Ishikawa (cell line): ENCODE measurements around the gene TGFBR3.

Experiments
- CREB1 ChIP-seq: IDR thresholded peaks from 2 replicates; pipeline ENCODE4 v1.6.1; 2012; ENCODE audit warnings: low read depth
- EP300 ChIP-seq: IDR thresholded peaks from 2 replicates; pipeline ENCODE4 v1.6.1; 2012; ENCODE audit warnings: borderline replicate concordance
- FOXM1 ChIP-seq: IDR thresholded peaks from 2 replicates; pipeline ENCODE4 v1.6.1; 2012; ENCODE audit warnings: low read depth, borderline replicate concordance
- TAF1 ChIP-seq: IDR thresholded peaks from 2 replicates; pipeline ENCODE4 v1.6.1; 2012; ENCODE audit warnings: low read depth, mild to moderate bottlenecking
- TEAD4 ChIP-seq: IDR thresholded peaks from 2 replicates; pipeline ENCODE4 v1.6.1; 2012
- YY1 ChIP-seq: IDR thresholded peaks from 2 replicates; pipeline ENCODE4 v1.6.1; 2012; ENCODE audit warnings: low read depth
- ZBTB7A ChIP-seq: IDR thresholded peaks from 2 replicates; pipeline ENCODE4 v1.6.1; 2012; ENCODE audit warnings: low read depth
- TF ChIP-seq, protein P1 (sequence below): IDR thresholded peaks from 2 replicates; pipeline ENCODE4 v1.6.1; 2012

DNA sequence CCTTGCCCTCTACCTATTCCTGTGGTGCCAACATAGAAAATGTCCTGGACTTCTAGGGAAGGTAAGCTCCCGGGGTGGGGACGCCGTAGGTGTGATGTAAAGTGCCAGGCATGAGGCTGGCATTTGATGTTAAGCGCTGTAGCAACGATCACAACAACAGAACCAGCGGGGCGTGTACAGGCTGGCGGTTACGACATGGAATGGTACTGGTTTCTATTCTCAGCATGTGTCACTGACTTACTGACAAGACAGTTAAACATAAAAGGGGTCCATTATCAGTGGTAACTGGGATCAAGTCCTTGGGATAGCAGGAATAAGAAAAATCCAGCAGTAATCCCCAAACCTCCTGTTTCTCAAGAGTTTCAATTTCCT lies 58.9 kb downstream of the TGFBR3 start:
- no peak for TF ChIP-seq YY1
- TF ChIP-seq ZBTB7A, result no peak
- TF ChIP-seq, protein P1, sequence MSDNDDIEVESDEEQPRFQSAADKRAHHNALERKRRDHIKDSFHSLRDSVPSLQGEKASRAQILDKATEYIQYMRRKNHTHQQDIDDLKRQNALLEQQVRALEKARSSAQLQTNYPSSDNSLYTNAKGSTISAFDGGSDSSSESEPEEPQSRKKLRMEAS, result no peak
- no peak for TF ChIP-seq FOXM1
- no peak for TF ChIP-seq TEAD4
- TF ChIP-seq EP300, result no peak
- no peak for TF ChIP-seq TAF1
- no peak for TF ChIP-seq CREB1
